Hepatocyte (in vitro differentiated cells): ENCODE measurements around the gene USP24. TPM values are rescaled to one million over a fixed set of nuclear protein-coding genes. Genes with fewer than 3 reads are reported as not detected.

Experiments used
- DNase-seq: peaks from one replicate; pipeline ENCODE4 v3.0.0-alpha.2; 2016; ENCODE audit warnings: low spot score
- H2AFZ ChIP-seq: fragments of 200-600 bp; sonication (generic); 2 replicates; pipeline ENCODE4 v1.6.0; 2016; ENCODE audit warnings: antibody characterized with exemption, mild to moderate bottlenecking
- H3K27ac ChIP-seq: fragments of 200-600 bp; sonication (generic); 2 replicates; pipeline ENCODE4 v1.5.1; 2016; ENCODE audit warnings: mild to moderate bottlenecking
- H3K27me3 ChIP-seq: fragments of 200-600 bp; sonication (generic); 2 replicates; pipeline ENCODE4 v1.6.1; 2016
- H3K36me3 ChIP-seq: fragments of 200-600 bp; sonication (generic); replicated peaks from 2 replicates; pipeline ENCODE4 v1.5.1; 2016; ENCODE audit warnings: low read depth; ENCODE audit not compliant: insufficient read depth
- H3K4me1 ChIP-seq: fragments of 200-600 bp; sonication (generic); 2 replicates; pipeline ENCODE4 v1.5.1; 2016; ENCODE audit warnings: mild to moderate bottlenecking, moderate library complexity; ENCODE audit not compliant: insufficient read depth
- H3K4me2 ChIP-seq: fragments of 200-600 bp; sonication (generic); 2 replicates; pipeline ENCODE4 v1.6.0; 2016
- H3K4me3 ChIP-seq: fragments of 200-600 bp; sonication (generic); 2 replicates; pipeline ENCODE4 v1.5.1; 2016; ENCODE audit warnings: mild to moderate bottlenecking
- H3K79me2 ChIP-seq: fragments of 200-600 bp; sonication (generic); 2 replicates; pipeline ENCODE4 v1.6.0; 2017; ENCODE audit warnings: mild to moderate bottlenecking
- H3K9me2 ChIP-seq: fragments of 200-600 bp; sonication (generic); replicated peaks from 2 replicates; pipeline ENCODE4 v1.6.0; 2017; ENCODE audit warnings: mild to moderate bottlenecking; ENCODE audit not compliant: insufficient read depth
- H3K9me3 ChIP-seq: fragments of 200-600 bp; sonication (generic); 2 replicates; pipeline ENCODE4 v1.5.1; 2016; ENCODE audit warnings: low read depth, mild to moderate bottlenecking
- H4K20me1 ChIP-seq: fragments of 200-600 bp; sonication (generic); 2 replicates; pipeline ENCODE4 v1.6.0; 2016; ENCODE audit warnings: mild to moderate bottlenecking; ENCODE audit not compliant: insufficient read depth, poor library complexity, severe bottlenecking
- EZH2 ChIP-seq: fragments of 200-600 bp; sonication (generic); IDR thresholded peaks from 2 replicates; pipeline ENCODE4 v1.6.1; 2016; ENCODE audit warnings: antibody characterized with exemption, mild to moderate bottlenecking, borderline replicate concordance
- EZH2phosphoT487 ChIP-seq: fragments of 200-600 bp; sonication (generic); IDR thresholded peaks from one replicate; pipeline ENCODE4 v1.6.1; 2018; ENCODE audit warnings: antibody characterized with exemption, mild to moderate bottlenecking, low read depth, moderate library complexity; ENCODE audit not compliant: unreplicated experiment, severe bottlenecking
- WGBS: methylation state at CpG from one replicate; pipeline ENCODE4 v1.1.6; 2016; ENCODE audit warnings: low lambda C conversion rate; ENCODE audit errors: missing lambda C conversion rate; 5-methylcytosine and 5-hydroxymethylcytosine counted together
- polyA plus RNA-seq: library from polyadenylated mRNA; unstranded; fragments of >200 nt; fragmentation: Nextera tagmentation; extraction: Ambion mirVana; gene quantifications from 2 replicates; pipeline ENCODE4 v1.2.1, GENCODE V29; 2016
- total RNA-seq: library from RNA; depleted of rRNA; stranded (reverse); fragments of >200 nt; gene quantifications from 2 replicates; pipeline ENCODE4 v1.2.3, GENCODE V29; 2014
- TF ChIP-seq, protein P1 (sequence below): fragments of 200-600 bp; sonication (generic); IDR thresholded peaks from 2 replicates; pipeline ENCODE4 v1.5.1; 2016; ENCODE audit warnings: antibody characterized with exemption, mild to moderate bottlenecking; ENCODE audit not compliant: poor library complexity

USP24 gene
- total and polyA plus RNA-seq, 2 experiments from 2014 or later, result 9.3 to 41.9 TPM

DNA sequence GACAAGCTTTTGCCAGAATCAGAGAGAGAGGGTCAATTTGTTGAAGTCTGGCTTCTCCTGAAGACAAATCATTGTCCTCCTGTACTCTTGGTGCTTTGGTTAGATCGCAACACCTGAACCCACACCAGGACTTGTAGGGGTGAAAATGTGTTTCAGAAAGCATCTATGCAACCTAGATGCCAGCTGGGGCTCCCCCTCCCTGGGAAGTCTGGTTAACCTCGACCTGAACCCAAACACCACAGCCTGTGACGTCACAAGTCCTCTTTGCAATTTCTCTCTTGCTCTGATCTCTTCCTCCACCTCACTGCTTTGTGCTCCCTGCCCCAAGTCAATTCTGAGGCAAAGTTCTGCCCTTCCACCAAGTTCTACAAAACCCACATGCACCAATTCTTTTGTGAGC lies 42.8 kb upstream of the USP24 start:
- Histone ChIP-seq H3K4me3 (no peak overlapping the region), H3K9me3 (no peaks in the 10 kb centered on the region), H3K79me2 (no peaks in the 10 kb centered on the region), H3K4me1 (no peaks in the 10 kb centered on the region), H3K36me3 (no peaks in the 10 kb centered on the region), H3K4me2 (no peak overlapping the region), H3K27ac (no peak overlapping the region), H2AFZ (no peak overlapping the region), H3K9me2 (no peaks in the 10 kb centered on the region), H3K27me3 (no peaks in the 10 kb centered on the region), H4K20me1 (no peaks in the 10 kb centered on the region)
- WGBS, result 66% methylated on average over 3 of the region's 3 CpGs
- no peak for DNase-seq
- TF ChIP-seq EZH2phosphoT487 (no peak), EZH2 (no peak)
- TF ChIP-seq, protein P1, sequence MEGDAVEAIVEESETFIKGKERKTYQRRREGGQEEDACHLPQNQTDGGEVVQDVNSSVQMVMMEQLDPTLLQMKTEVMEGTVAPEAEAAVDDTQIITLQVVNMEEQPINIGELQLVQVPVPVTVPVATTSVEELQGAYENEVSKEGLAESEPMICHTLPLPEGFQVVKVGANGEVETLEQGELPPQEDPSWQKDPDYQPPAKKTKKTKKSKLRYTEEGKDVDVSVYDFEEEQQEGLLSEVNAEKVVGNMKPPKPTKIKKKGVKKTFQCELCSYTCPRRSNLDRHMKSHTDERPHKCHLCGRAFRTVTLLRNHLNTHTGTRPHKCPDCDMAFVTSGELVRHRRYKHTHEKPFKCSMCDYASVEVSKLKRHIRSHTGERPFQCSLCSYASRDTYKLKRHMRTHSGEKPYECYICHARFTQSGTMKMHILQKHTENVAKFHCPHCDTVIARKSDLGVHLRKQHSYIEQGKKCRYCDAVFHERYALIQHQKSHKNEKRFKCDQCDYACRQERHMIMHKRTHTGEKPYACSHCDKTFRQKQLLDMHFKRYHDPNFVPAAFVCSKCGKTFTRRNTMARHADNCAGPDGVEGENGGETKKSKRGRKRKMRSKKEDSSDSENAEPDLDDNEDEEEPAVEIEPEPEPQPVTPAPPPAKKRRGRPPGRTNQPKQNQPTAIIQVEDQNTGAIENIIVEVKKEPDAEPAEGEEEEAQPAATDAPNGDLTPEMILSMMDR, result no peak

DNA sequence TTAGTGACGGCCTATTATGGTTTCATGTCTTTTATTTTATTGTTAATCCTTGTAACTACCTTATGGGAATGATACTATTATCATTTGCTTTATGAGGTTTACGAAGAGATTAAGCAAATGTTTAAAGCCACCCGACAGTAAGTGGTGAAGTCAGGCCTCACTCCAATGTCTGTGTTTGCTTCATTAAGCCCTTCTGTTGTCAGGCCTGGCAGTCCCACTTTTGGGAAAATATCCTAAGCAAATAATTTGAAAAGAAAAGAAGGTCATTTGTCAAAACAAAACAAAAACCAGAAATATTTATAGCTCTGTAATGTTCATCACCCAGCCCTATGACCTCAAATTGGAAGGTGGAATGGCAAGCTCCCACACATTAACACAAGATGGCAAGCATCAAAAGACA lies 40.7 kb upstream of the USP24 start:
- no peaks in the 10 kb centered on the region for H3K4me1 ChIP-seq
- H3K27me3 ChIP-seq, result no peaks in the 10 kb centered on the region
- no peaks in the 10 kb centered on the region for H4K20me1 ChIP-seq
- no peak overlapping the region for H3K4me2 ChIP-seq
- 56% methylated on average over 3 of the region's 3 CpGs for WGBS
- no peaks in the 10 kb centered on the region for H3K79me2 ChIP-seq
- no peaks in the 10 kb centered on the region for H3K9me2 ChIP-seq
- H3K4me3 ChIP-seq, result no peak overlapping the region
- H3K9me3 ChIP-seq, result no peaks in the 10 kb centered on the region
- no peak overlapping the region for H3K27ac ChIP-seq
- H2AFZ ChIP-seq, result no peak overlapping the region
- no peaks in the 10 kb centered on the region for H3K36me3 ChIP-seq
- TF ChIP-seq EZH2 (no peak), EZH2phosphoT487 (no peak)
- no peak for DNase-seq

DNA sequence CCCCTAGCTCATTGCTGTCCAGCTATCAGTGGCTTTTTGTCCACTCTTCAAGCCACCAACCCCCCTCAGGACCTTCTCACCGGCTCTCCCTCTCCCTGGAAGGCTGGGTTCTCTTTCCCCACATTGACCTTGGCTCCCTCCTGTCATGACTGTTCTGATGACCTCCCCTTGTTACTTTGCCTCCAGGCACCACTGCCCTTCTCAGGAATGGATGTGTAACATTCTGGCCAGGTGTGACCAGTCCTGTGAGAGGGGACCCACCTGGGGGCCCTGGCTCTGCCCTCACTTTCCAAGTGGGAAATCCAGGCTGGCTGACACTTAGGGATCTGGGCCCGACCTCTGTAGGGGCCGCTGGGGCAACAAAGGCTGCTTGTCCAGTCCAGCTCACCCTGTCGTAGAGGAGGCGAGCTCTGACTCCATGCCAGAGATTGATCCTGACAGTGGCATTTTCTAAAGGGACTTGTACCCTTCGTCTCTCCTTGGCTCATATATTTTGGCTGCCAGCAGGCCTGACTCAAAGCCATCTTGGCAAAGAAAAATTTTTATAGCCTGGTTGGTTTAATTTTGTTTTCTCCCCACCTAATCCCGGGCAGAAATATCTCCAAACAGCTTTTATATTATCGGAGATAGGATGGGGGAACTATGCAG lies 37.9 kb upstream of the USP24 start:
- no peak overlapping the region for H2AFZ ChIP-seq
- H3K4me3 ChIP-seq, result no peak overlapping the region
- no peaks in the 10 kb centered on the region for H3K79me2 ChIP-seq
- 68% methylated on average over 8 of the region's 8 CpGs for WGBS
- DNase-seq, result no peak
- H3K9me3 ChIP-seq, result no peaks in the 10 kb centered on the region
- no peak overlapping the region for H3K4me2 ChIP-seq
- no peaks in the 10 kb centered on the region for H3K4me1 ChIP-seq
- TF ChIP-seq EZH2phosphoT487 (no peak), EZH2 (no peak)
- TF ChIP-seq, protein P1, result no peak
- no peak overlapping the region for H3K27ac ChIP-seq
- no peaks in the 10 kb centered on the region for H3K9me2 ChIP-seq
- H4K20me1 ChIP-seq, result no peaks in the 10 kb centered on the region
- H3K36me3 ChIP-seq, result no peaks in the 10 kb centered on the region
- no peaks in the 10 kb centered on the region for H3K27me3 ChIP-seq

DNA sequence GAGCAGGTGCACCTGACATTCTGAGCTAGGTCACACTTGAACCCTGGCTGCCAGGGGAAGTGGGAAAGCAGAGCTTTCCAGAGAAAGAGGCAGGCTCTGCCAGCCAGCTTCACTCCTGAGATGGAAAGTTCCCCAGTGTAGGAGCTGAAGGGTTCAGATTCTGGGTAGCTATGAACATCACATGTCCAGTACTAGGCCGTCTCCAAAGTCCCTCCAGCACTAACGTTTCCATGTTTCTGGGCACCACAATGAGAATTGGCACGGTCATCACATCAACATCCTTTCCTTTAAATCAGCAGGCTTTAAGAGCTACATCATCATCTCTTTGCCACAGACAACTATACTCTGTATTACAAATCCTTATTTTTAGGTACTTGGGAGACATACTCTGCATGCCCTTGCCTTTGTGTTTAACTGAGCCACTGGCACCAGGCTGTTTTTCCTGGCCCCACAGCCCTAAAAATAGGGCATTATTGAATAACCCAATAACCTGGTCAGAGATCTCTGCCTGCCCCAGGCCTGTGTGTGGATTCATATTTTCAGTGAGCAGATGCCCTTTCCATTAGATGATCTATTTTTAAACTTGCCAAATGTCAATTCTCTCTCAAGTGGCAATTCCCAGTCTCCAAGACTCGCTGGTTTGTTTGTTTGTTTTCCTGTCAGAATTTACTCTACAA lies 35.4 kb upstream of the USP24 start:
- H4K20me1 ChIP-seq, result no peaks in the 10 kb centered on the region

More for the DNA sequence above, 35.4 kb upstream of the USP24 start:
- 85% methylated on average over 4 of the region's 4 CpGs for WGBS
- DNase-seq, result no peak
- no peaks in the 10 kb centered on the region for H3K4me1 ChIP-seq
- no peak overlapping the region for H3K4me3 ChIP-seq
- H3K79me2 ChIP-seq, result no peaks in the 10 kb centered on the region
- H3K4me2 ChIP-seq, result no peak overlapping the region
- H3K27ac ChIP-seq, result no peak overlapping the region
- H3K9me3 ChIP-seq, result no peaks in the 10 kb centered on the region
- H3K27me3 ChIP-seq, result no peaks in the 10 kb centered on the region
- H3K36me3 ChIP-seq, result no peaks in the 10 kb centered on the region
- no peak for TF ChIP-seq EZH2
- TF ChIP-seq, protein P1, result no peak
- no peak for TF ChIP-seq EZH2phosphoT487
- H2AFZ ChIP-seq, result no peak overlapping the region
- H3K9me2 ChIP-seq, result no peaks in the 10 kb centered on the region
